GM12873 (cell line): Measurements from ENCODE around the gene LDLRAD4.

Experiments used
- TF ChIP-seq, protein P1 (sequence below): IDR thresholded peaks from 2 replicates; pipeline ENCODE4 v1.5.1; 2012; ENCODE audit warnings: low read depth, mild to moderate bottlenecking, moderate library complexity, low read length, control low read depth; ENCODE audit not compliant: insufficient read depth; ENCODE audit errors: missing control alignments

Gene LDLRAD4

DNA sequence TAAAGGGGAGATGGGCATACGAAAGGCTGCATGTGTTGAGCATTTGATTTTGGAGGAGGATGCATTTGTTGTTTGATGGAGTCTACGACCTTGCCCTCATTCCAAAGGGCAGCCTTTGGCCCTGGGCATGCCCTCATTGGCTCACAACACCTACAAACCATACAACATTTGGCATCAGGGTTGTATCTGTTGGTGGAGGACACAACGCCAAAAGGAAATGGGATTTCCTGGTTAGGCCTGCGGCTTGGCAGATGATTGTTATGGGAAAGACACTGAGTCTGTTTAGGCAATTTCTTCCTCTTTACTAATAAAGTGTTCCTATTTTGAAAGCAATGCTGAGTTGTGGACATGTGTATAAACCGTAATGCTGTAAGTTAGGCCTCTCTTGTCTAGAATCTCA is 246.9 kb downstream of the LDLRAD4 start:
- TF ChIP-seq, protein P1, sequence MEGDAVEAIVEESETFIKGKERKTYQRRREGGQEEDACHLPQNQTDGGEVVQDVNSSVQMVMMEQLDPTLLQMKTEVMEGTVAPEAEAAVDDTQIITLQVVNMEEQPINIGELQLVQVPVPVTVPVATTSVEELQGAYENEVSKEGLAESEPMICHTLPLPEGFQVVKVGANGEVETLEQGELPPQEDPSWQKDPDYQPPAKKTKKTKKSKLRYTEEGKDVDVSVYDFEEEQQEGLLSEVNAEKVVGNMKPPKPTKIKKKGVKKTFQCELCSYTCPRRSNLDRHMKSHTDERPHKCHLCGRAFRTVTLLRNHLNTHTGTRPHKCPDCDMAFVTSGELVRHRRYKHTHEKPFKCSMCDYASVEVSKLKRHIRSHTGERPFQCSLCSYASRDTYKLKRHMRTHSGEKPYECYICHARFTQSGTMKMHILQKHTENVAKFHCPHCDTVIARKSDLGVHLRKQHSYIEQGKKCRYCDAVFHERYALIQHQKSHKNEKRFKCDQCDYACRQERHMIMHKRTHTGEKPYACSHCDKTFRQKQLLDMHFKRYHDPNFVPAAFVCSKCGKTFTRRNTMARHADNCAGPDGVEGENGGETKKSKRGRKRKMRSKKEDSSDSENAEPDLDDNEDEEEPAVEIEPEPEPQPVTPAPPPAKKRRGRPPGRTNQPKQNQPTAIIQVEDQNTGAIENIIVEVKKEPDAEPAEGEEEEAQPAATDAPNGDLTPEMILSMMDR = no peak

DNA sequence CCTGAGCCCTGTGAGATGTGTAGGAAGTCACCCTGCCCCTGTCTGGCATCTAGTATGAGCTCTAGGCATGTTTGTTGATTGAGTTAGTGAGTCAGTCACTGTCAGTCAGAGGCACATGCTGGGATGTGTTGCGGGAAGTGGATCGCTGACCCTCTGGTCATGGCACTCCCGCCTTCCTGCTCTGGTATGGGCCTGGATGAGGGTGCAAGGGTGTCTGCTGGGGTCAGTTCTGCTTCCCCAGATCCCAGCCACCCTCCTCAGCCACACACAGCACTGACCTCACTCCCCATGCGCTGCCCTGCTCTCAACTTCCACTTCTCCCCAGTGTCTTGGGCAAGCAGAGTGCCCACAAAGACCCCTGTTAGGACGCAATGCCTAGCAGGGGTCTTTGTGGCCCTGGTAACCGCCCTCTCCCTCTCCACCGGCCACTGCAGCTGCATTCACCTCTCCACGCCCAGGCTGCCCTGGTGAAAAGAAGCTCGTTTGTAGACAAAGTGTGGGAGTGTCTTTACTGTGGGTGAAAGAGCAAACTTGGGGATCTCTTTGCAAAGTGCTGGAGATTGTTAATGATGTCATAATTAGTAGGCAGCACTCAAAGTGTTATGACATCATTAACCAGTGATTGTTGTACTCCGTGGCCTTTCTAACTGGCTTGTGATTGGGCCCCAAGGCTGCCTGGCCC is 252.1 kb downstream of the LDLRAD4 start:
- TF ChIP-seq, protein P1 = no peak

DNA sequence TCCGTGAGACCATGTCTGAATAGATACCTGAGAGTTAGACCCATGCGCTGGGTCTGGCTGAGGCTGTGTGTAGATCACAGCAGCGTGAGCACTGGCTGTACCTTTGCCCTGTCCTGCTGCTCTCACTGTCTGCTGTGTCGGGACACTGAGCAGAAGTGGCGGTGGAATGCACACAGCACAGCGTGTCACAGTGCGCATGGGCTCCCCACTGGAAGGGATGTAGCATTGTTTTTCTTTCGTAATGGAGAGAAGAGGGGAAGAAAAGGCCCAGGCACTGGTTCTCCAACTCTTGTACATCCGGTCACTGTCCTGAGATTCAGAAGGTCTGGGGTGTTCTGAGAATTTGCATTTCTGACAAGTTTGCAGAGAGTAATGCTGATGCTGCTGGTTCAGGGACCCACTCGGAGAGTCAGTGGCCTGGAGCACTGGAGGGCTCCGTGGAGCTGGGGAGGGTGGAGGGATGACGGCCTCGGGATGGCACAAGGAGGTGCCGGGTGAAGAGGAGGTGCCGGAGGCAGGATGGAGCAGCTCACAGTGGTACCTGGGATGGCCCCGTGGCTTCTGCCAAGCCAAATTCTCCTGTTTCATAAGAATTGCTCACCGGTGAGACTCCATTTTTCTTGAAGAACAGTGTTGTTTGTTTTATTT is 252.8 kb downstream of the LDLRAD4 start:
- TF ChIP-seq, protein P1 = no peak

DNA sequence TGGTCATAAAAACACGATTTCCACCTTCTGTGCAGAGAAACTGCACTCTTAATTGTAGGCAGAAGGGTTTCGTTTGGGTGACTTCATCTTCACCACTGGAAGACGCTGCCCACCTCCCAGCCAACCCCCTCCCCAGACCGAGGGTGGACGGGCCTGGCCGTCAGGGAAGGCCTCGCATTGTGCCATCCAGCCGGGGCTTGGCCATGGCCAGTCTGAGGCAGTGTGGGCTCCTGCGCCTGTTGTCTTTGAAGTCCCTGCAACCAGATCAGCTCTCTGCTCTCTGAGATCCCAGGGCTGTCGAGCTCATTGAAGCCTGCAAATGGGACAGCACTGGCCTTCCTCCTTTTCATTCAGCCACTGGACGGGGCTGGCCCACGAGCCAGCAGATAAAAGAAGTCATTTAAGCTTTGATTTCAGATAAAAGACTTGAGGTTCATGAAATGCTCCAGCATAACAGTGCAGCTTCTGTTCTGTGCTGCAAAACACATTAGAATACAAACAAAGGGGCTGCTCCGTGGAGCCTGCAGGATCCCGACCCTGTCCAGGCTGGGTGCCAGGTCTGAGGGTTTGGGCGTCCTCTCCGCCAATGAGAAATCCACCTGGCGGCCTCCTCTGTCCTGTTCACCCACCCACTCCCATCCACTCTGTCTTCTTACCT is 253.5 kb downstream of the LDLRAD4 start:
- TF ChIP-seq, protein P1 = no peak

DNA sequence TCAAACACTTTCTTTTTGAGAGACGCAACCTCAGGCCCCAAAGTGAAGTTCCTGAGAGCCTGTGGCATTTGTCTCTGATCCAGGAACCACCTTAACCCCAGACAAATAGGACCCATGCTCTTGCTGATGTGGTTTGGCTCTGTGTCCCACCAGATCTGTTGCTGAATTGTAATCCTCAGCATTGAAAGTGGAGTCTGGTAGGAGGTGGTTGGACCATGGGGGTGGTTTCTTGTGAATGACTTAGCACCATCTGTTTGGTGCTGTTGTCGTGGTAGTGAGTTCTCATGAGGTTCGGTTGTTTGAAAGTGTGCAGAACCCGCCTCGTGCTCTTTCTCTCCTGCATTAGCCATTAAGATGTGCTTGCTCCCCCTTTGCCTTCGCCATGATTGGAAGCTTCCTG is 255.2 kb downstream of the LDLRAD4 start:
- TF ChIP-seq, protein P1 = no peak

DNA sequence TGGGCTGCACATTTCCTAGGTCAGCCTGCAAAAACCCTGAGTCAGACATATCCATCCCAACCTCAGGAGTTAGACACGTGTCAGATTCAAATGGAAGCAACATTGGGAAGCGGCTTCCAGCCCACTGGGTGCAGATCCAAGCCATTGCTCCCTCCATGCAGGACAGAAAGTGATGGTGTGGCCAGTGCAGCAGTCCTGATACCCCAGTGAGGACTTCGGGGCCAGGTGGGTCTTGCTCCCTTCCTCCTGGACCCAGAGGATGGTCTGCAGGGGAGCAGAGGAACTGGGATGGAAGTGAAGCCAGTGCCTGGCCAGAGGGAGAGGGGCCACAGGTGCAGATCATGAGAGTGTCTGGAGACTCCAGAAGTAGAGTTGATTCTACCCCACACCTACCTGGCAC is 255.8 kb downstream of the LDLRAD4 start:
- TF ChIP-seq, protein P1 = no peak

DNA sequence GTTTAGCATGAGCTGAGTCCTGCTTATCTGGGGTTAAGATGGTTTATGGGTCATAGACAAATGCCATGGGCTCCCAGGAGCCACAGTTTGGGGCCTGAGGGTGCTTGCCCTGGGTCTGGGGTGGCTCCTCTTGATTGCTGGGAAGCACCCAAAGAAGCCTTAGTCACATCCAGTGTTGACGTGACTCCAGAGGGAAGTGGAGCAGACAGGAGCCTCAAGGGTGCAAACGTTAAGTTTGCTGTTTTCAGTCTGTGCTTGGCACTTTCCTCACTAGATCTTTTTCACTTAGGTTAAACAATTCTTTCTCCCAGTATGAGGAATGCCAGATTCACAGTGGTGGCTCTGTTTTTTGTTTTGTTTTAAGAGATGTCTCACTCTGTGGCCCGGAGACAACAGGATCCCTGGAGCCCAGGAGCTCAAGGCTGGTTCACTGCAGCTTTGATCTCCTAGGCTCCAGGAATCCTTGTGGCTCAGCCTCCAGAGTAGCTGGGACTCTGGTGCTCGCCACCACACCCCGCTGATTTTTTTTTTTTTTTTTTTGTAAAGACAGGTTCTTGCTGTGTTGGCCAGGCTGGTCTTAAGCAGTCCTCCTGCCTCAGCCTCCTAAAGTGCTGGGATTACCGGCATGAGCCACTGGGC is 256.5 kb downstream of the LDLRAD4 start:
- TF ChIP-seq, protein P1 = no peak
